ENCODE data around the gene LRWD1.

LRWD1 gene

GRCh38 chr7:102431617-102432298 is 33.0 kb upstream of the LRWD1 start:
- in situ Hi-C loops (cut with MboI; ENCODE audit: low pct_unique_long_range_greater_than_20kb, low sequenced_read_pairs, unreplicated experiment): no loop called here
- peak; percentile 64 for DNase-seq (ENCODE audit: low spot score)
- no peak for TF ChIP-seq CTCF (IDR thresholded peaks at IDR 0.05; ENCODE audit: extremely low read depth, insufficient read depth, missing control alignments)

- peak; percentile 54 for DNase-seq (ENCODE audit: low spot score)
- in situ Hi-C loops (cut with MboI; ENCODE audit: low pct_unique_long_range_greater_than_20kb, low sequenced_read_pairs, unreplicated experiment): no loop called here
- no peak for TF ChIP-seq CTCF (IDR thresholded peaks at IDR 0.05; ENCODE audit: extremely low read depth, insufficient read depth, missing control alignments)
Measured at GRCh38 chr7:102432442-102433218, 32.2 kb upstream of the LRWD1 start.

GRCh38 chr7:102433219-102434038 is 31.4 kb upstream of the LRWD1 start, which contains the start of gene ORAI2:
Gene ORAI2, plus strand, starts transcription at chr7:102433575. Its CDS starts 5,382 bp downstream, at chr7:102438957.
- peak; percentile 93 for DNase-seq (ENCODE audit: low spot score)
- TF ChIP-seq CTCF (IDR thresholded peaks at IDR 0.05; ENCODE audit: extremely low read depth, insufficient read depth, missing control alignments): no peak
- in situ Hi-C loops (cut with MboI; ENCODE audit: low pct_unique_long_range_greater_than_20kb, low sequenced_read_pairs, unreplicated experiment): no loop called here

- no peak for TF ChIP-seq CTCF (IDR thresholded peaks at IDR 0.05; ENCODE audit: extremely low read depth, insufficient read depth, missing control alignments)
- in situ Hi-C loops (cut with MboI; ENCODE audit: low pct_unique_long_range_greater_than_20kb, low sequenced_read_pairs, unreplicated experiment): no loop called here
- DNase-seq (ENCODE audit: low spot score): no peak
Measured at GRCh38 chr7:102434039-102434486, 30.7 kb upstream of the LRWD1 start.

- in situ Hi-C loops (cut with MboI; ENCODE audit: low pct_unique_long_range_greater_than_20kb, low sequenced_read_pairs, unreplicated experiment): no loop called here
- TF ChIP-seq CTCF (IDR thresholded peaks at IDR 0.05; ENCODE audit: extremely low read depth, insufficient read depth, missing control alignments): no peak
Measured at GRCh38 chr7:102436118-102436517, 28.7 kb upstream of the LRWD1 start.

More at GRCh38 chr7:102436118-102436517, 28.7 kb upstream of the LRWD1 start:
- no peak for DNase-seq (ENCODE audit: low spot score)
